ENCODE measurements around the gene TMEM203.

Gene TMEM203

DNA sequence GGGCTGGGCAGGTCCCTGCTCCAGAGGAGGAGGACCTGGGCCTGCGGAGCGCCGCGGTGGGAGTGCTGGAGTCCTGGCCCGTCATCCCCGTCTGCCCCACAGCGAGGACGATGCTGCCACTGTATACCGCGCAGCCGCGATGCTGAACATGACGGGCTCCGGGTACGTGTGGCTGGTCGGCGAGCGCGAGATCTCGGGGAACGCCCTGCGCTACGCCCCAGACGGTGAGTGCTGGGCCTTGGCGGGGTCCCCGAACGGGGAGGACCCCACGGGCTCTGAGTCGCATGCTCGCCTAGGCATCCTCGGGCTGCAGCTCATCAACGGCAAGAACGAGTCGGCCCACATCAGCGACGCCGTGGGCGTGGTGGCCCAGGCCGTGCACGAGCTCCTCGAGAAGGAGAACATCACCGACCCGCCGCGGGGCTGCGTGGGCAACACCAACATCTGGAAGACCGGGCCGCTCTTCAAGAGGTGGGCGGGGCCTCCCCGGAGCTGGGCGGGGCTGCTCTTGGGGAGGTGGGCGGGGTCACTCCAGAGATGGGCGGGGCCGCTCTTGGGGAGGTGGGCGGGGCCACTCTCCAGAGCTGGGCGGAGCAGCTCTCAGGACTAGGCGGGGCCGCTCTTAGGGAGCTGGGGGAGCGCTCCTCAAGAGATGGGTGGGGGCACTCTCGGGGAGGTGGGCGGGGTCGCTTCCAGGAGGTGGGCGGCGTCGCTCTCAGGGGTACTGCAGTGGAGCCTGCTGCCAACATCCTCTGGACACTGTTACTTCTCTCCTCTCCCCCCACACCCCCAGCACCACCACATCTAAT, 48.7 kb downstream of the TMEM203 start:
- Mint-ChIP-seq H3K9me3 (no peaks in the 10 kb centered on the region), H3K4me1 (peaks cover 23% of the 10 kb centered on the region), H3K36me3 (no peaks in the 10 kb centered on the region), H3K4me3 (peak overlapping the region; percentile 53), H3K27ac (no peak overlapping the region)
- DNase-seq (ENCODE audit: low spot score in 2 of 2) (peak; percentile 56 to 77), ATAC-seq (peak; percentile 73)

All from stimulated activated effector memory CD8-positive, alpha-beta T cell treated with anti-CD3 and anti-CD28 coated beads, Interleukin-12 subunit alpha, Interleukin-12 subunit beta, amount 100 ng/mL, for 72 hours (primary cell).